ENCODE results near the gene PLCL2. TPM values are rescaled to one million over a fixed set of nuclear protein-coding genes. Genes with fewer than 3 reads are reported as not detected.

PLCL2 gene
- total and polyA plus RNA-seq, 7 donors: 8.0 to 12.6 (median 11.6) TPM

DNA sequence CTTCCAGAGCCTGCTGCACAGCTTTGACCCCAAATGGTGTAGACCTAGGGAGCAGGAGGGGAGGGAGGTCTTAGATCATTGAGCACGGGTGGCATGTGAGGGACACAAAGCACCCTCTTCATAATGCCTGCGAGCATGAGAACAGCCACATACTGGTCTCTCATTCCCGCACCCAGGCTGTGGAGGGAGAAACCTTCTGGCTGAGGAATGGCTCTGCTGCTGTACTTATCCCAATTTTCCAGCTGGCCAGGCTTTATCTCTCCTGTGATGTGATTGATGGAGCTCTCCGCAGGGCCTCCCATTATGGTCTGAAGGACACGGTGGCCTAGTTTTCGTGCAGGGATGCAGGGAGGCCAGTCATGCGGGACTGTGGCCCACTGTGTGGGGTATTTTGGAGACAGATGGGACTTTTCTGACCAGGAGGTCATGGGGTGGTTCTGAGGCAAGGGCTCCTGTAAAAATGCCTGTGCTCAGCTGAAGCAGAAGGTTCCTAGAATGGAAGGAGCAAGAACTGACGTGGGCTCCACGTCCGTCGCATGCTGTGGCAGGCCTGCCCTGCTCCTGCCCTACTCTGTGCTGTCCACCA is 251.5 kb downstream of the PLCL2 start:
- Histone ChIP-seq H3K27ac (no peak overlapping the region), H3K36me3 (no peaks in the 10 kb centered on the region), H3K9me3 (no peaks in the 10 kb centered on the region), H3K4me3 (no peak overlapping the region), H3K27me3 (no peaks in the 10 kb centered on the region), H3K4me1 (no peaks in the 10 kb centered on the region)
- intact Hi-C loops (cut with DNase I): no loop called here
- no peak for DNase-seq
- TF ChIP-seq POLR2A (IDR thresholded peaks at IDR 0.05) (no peak), EP300 (IDR thresholded peaks at IDR 0.05) (no peak), POLR2AphosphoS5 (IDR thresholded peaks at IDR 0.05) (no peak)
- TF ChIP-seq, protein P1, sequence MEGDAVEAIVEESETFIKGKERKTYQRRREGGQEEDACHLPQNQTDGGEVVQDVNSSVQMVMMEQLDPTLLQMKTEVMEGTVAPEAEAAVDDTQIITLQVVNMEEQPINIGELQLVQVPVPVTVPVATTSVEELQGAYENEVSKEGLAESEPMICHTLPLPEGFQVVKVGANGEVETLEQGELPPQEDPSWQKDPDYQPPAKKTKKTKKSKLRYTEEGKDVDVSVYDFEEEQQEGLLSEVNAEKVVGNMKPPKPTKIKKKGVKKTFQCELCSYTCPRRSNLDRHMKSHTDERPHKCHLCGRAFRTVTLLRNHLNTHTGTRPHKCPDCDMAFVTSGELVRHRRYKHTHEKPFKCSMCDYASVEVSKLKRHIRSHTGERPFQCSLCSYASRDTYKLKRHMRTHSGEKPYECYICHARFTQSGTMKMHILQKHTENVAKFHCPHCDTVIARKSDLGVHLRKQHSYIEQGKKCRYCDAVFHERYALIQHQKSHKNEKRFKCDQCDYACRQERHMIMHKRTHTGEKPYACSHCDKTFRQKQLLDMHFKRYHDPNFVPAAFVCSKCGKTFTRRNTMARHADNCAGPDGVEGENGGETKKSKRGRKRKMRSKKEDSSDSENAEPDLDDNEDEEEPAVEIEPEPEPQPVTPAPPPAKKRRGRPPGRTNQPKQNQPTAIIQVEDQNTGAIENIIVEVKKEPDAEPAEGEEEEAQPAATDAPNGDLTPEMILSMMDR (IDR thresholded peaks at IDR 0.05): no peak
- WGBS, 2 donors: 87 to 88% methylated on average over 11 of the region's 11 CpGs

DNA sequence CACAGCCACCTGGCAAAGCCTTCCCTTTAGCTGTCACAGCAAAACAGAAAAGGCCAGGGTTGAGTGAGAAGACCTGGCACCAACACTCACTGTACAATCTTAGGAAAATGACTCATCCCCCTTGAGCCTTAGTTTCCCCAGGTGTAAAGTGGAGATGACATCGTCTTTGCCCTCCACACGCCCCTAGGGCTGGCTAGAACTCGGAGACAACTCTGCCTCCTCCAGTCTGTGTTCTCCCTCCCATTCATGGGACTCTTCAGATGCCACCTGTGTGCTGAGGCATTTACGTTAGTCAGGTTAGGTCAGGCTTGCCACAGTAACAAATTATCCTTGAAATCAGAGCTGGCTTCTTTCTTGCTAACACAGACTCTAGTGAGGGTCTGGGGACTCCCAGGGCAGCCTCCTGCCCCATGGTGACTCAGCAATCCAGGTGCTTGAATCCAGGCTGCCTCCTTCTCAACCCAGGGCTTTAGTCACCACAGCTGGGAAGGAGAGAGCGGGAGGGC is 252.6 kb downstream of the PLCL2 start:
- Histone ChIP-seq H3K9me3 (no peaks in the 10 kb centered on the region), H3K4me3 (no peak overlapping the region), H3K27me3 (no peaks in the 10 kb centered on the region), H3K4me1 (no peaks in the 10 kb centered on the region), H3K36me3 (no peaks in the 10 kb centered on the region), H3K27ac (no peak overlapping the region)
- 84 to 96% methylated on average over 5 of the region's 5 CpGs for WGBS, 2 donors
- no peak for TF ChIP-seq POLR2A (IDR thresholded peaks at IDR 0.05)
- no peak for TF ChIP-seq POLR2AphosphoS5 (IDR thresholded peaks at IDR 0.05)
- no peak for TF ChIP-seq EP300 (IDR thresholded peaks at IDR 0.05)
- TF ChIP-seq, protein P1 (IDR thresholded peaks at IDR 0.05): no peak
- DNase-seq: no peak
- intact Hi-C loops (cut with DNase I): no loop called here

DNA sequence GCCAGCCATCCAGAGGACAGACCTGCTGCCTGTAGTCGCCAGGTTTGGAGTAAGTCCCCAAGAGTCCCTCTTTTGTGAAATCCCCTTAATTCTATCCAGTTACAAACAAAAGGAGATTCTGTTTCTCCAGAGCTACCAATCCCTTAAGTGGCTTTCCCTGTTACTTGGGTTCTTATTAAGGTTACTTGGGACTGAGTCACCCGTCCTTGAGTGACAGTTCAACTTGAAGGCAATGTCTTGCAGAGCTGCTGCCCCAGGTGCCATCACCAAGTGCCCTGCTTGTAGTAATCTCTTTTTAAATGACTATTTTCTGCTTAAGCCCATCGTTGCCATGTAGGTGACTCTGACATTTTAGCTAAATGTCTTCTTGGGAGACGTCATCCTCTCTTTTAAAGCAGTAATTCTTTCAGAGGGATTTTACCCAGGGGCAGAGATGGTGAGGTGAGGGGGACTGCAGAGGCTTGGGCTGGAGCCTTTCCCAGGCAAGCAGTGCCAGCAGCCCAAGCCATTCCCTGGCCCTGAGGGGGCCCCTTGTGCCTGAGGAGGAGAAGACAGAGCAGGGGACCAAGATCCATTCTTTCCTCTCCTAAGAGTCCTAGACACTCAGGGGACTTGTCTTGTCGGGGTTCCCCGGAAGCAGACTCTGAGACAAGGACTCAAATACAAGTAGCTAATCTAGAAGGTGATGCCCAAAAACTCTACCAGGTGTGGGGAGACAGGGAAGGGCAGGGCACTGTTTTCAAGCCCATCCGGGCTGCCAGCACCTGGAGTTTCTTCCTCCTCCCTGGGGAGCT is 253.7 kb downstream of the PLCL2 start:
- intact Hi-C loops (cut with DNase I): no loop called here
- no peaks in the 10 kb centered on the region for H3K9me3 ChIP-seq
- no peak overlapping the region for H3K4me3 ChIP-seq
- H3K4me1 ChIP-seq: no peaks in the 10 kb centered on the region
- DNase-seq: no peak
- no peaks in the 10 kb centered on the region for H3K36me3 ChIP-seq
- WGBS, 2 donors: 82 to 93% methylated on average over 7 of the region's 7 CpGs
- H3K27me3 ChIP-seq: no peaks in the 10 kb centered on the region
- H3K27ac ChIP-seq: no peak overlapping the region
- TF ChIP-seq POLR2AphosphoS5 (IDR thresholded peaks at IDR 0.05): no peak
- TF ChIP-seq EP300 (IDR thresholded peaks at IDR 0.05): no peak
- TF ChIP-seq, protein P1 (IDR thresholded peaks at IDR 0.05): no peak
- no peak for TF ChIP-seq POLR2A (IDR thresholded peaks at IDR 0.05)
